CD4-positive, alpha-beta T cell (primary cell): ENCODE results near the gene KASH5. TPM values are rescaled to one million over a fixed set of nuclear protein-coding genes. Genes with fewer than 3 reads are reported as not detected.
A peak's percentile ranks its signal among the peaks of the same experiment; 100 is the strongest.

Source experiments
- ATAC-seq: fragments of 200-7000 bp; cut with Tn5 transposase; one replicate; pipeline ENCODE4 v1.10.0; 2022; ENCODE audit warnings: mild to moderate bottlenecking; ENCODE audit not compliant: poor library complexity
- CTCF ChIA-PET: fragments of 350-600 bp; sonication (Branson Sonifier 250); formaldehyde crosslinking; loops from one replicate; lab custom pipeline; 2021; ENCODE audit warnings: antibody characterized with exemption, inconsistent platforms; lab: Charles Lee
- POLR2A ChIA-PET: fragments of 350-600 bp; sonication (Branson Sonifier 250); formaldehyde crosslinking; loops from one replicate; lab custom pipeline; 2021; ENCODE audit warnings: antibody characterized with exemption, inconsistent platforms; lab: Charles Lee
- DNase-seq, 14 experiments: peaks; one replicate each; pipeline ENCODE4 v3.0.0-alpha.2; 2013 to 2020; ENCODE audit warnings: mixed read lengths in 2 of 14
- H3K27ac ChIP-seq, 2 donors: one replicate each; pipeline versions ENCODE4 v1.5.1 to v1.7.0; 2013; ENCODE audit warnings: low read length in 2 of 2, low read depth in 1 of 2, mild to moderate bottlenecking in 1 of 2
- H3K27me3 ChIP-seq, 2 experiments: 1 replicate in 1 of 2; 2 replicates in 1 of 2; pipeline versions ENCODE4 v1.6.1 to v1.7.0; 2013; ENCODE audit warnings: low read length in 2 of 2, control low read depth in 1 of 2, mild to moderate bottlenecking in 1 of 2, moderate library complexity in 1 of 2; ENCODE audit not compliant: insufficient read depth in 2 of 2, control insufficient read depth in 1 of 2
- H3K36me3 ChIP-seq: one replicate; pipeline ENCODE4 v1.6.1; 2013; ENCODE audit warnings: low read length, control low read depth; ENCODE audit not compliant: insufficient read depth
- H3K4me1 ChIP-seq: one replicate; pipeline ENCODE4 v1.6.1; 2013; ENCODE audit warnings: low read length, control low read depth; ENCODE audit not compliant: insufficient read depth
- H3K4me3 ChIP-seq: one replicate; pipeline ENCODE4 v1.5.1; 2013; ENCODE audit warnings: mild to moderate bottlenecking, low read length, moderate library complexity
- H3K9me3 ChIP-seq, 2 experiments: 1 replicate in 1 of 2; 2 replicates in 1 of 2; pipeline versions ENCODE4 v1.6.1 to v1.7.0; 2013; ENCODE audit warnings: low read length in 2 of 2, mild to moderate bottlenecking in 2 of 2, control low read depth in 1 of 2, moderate library complexity in 1 of 2; ENCODE audit not compliant: control insufficient read depth in 1 of 2, insufficient read depth in 1 of 2
- H3K27ac Mint-ChIP-seq: one replicate; pipeline ENCODE4 v1.8.0; 2020; ENCODE audit warnings: mixed read lengths
- H3K27me3 Mint-ChIP-seq: one replicate; pipeline ENCODE4 v1.8.0; 2021; ENCODE audit warnings: mixed read lengths
- H3K36me3 Mint-ChIP-seq: one replicate; pipeline ENCODE4 v1.8.0; 2021; ENCODE audit warnings: low read depth, mixed read lengths
- H3K4me1 Mint-ChIP-seq: one replicate; pipeline ENCODE4 v1.8.0; 2021; ENCODE audit warnings: low read depth, mixed read lengths
- H3K4me3 Mint-ChIP-seq: one replicate; pipeline ENCODE4 v1.8.0; 2020; ENCODE audit warnings: mild to moderate bottlenecking, mixed read lengths
- H3K9me3 Mint-ChIP-seq: one replicate; pipeline ENCODE4 v1.8.0; 2020; ENCODE audit warnings: mixed read lengths
- CTCF ChIP-seq: fragments of 200-600 bp; IDR thresholded peaks from one replicate; pipeline ENCODE4 v1.8.0; 2022; ENCODE audit warnings: antibody characterized with exemption, mild to moderate bottlenecking
- intact Hi-C, 2 experiments: fragments of 100-400 bp; cut with DNase I in 1 of 2; cut with micrococcal nuclease in 1 of 2; formaldehyde crosslinking; loops; one replicate each; pipeline versions ENCODE4 v1.15.1 to v1.9.0; 2023 to 2025; cut with DNase I, micrococcal nuclease
- total RNA-seq, 174 experiments: library from RNA in 2 of 174; stranded (reverse) in 2 of 174; gene quantifications; one replicate each; pipeline ENCODE4 v1.2.3 and lab custom pipeline; 2021 to 2026

KASH5 gene
- total RNA-seq, 2 experiments from 2014 or later: not detected

DNA sequence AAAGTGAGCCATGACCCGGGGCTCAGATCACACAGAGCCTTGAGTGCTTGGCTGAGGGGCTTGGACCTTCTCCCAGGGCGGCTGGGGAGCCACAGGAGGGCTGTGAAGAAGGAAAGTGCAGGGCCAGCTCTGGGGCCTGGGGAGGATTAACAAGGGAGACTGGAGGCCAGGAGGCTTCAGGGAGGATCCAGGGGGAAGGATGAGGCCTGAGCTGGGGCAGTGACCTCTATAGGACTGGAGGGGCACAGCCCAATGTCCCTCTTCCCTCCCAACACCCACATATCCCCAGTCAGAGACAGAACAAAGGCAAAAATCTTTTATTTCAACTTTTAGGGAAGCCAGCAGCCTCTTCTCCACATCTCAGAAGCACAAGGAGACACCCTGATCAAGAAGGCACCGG lies 57.9 kb downstream of the KASH5 start:
- Histone ChIP-seq H3K4me1 (peaks cover 63% of the 10 kb centered on the region), H3K27me3 (peaks cover 14 to 15% of the 10 kb centered on the region in 2 experiments), H3K27ac (no peak overlapping the region), H3K36me3 (peaks cover 32% of the 10 kb centered on the region), H3K4me3 (no peak overlapping the region), H3K9me3 (no peaks in the 10 kb centered on the region)
- TF ChIP-seq CTCF: no peak
- Mint-ChIP-seq H3K4me1 (peaks cover 41% of the 10 kb centered on the region), H3K27me3 (peaks cover 22% of the 10 kb centered on the region), H3K36me3 (peaks cover 53% of the 10 kb centered on the region), H3K4me3 (peak overlapping the region; percentile 25), H3K9me3 (no peaks in the 10 kb centered on the region), H3K27ac (no peak overlapping the region)
- ChIA-PET POLR2A (no interaction called here), CTCF (interaction anchor here (1.2 to 3.9 kb wide), 5 partner anchors 13 to 30 kb away, joined by 3 to 19 read pairs (median 7); partner anchors contain the start of gene FLT3LG)
- ATAC-seq (no peak), DNase-seq (no peak)
- intact Hi-C loops: loop anchor here in 1 of 2 experiments (10.0 kb wide), 1 partner anchor 451 kb away; the partner anchor contains the start of genes GYS1 and RUVBL2

DNA sequence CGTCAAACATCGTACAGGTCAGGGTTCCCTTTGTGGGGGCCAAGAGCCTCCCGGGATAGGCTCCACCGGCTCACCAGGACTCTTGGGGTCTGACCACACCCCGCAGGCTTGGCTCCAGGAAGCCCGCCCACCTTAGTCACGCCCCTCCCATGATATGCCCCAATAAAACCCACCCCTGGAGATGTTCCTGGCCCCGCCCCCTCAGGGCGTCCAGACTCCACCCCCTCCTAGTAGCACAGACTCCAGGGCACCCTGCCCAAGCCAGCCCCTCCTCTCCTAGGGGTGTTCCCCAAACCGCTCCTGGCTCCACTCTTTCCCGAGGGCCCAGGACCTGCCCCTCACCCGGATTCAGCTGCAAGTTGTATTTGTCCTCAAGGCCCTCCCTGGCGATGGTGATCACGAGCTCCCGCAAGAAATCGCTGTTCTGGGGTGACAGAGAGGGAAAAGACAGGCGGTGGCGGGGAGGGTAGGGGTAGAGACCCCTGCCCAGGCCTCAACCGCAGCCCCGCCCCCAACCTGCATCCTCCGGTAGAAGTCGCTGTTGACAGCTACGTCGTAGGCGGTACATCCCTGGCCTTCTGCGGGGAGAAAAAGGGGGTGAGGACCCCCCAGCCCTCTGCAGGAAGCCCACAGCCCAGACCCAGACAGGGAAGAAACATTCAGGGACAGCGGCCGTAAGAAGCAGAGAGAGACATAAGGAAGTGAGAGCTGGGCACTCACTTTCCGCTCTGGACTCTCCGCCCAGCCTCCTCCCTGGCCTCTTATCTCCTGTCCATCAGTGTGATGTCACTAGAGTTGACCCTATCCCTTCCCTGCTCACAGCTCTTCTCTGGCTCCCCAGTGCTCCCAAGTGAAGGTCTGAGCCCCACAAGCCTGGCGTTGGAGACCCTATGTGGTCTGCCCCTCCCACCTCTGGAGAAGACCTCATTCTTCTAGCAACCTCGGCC lies 59.7 kb downstream of the KASH5 start:
- intact Hi-C loops: loop anchor here in 1 of 2 experiments (10.0 kb wide), 1 partner anchor 453 kb away; the partner anchor contains the start of genes GYS1 and RUVBL2
- no peak overlapping the region for H3K4me3 ChIP-seq
- peaks cover 32% of the 10 kb centered on the region for H3K36me3 ChIP-seq
- H3K27ac ChIP-seq: no peak overlapping the region
- Mint-ChIP-seq H3K9me3 (no peaks in the 10 kb centered on the region), H3K4me3 (no peak overlapping the region), H3K27ac (peak overlapping the region; percentile 20), H3K36me3 (peaks cover 62% of the 10 kb centered on the region), H3K27me3 (peaks cover 8% of the 10 kb centered on the region), H3K4me1 (peaks cover 41% of the 10 kb centered on the region)
- ATAC-seq (no peak), DNase-seq (peak in 2 of 14 experiments; percentile 16 to 53)
- no peak for TF ChIP-seq CTCF
- no peaks in the 10 kb centered on the region for H3K27me3 ChIP-seq
- ChIA-PET POLR2A (no interaction called here), CTCF (interaction anchor here (0.6 to 1.4 kb wide), 3 partner anchors 22 to 56 kb away, joined by 3 read pairs; no protein-coding TSS in a partner anchor)
- no peaks in the 10 kb centered on the region for H3K9me3 ChIP-seq
- peaks cover 63% of the 10 kb centered on the region for H3K4me1 ChIP-seq

GRCh38 chr19:49448432-49448786 lies 60.4 kb downstream of the KASH5 start:
- no peak for TF ChIP-seq CTCF
- H3K4me3 ChIP-seq: no peak overlapping the region
- peaks cover 63% of the 10 kb centered on the region for H3K4me1 ChIP-seq
- no peak for ATAC-seq
- peak overlapping the region; percentile 76 for H3K4me3 Mint-ChIP-seq
- H3K27ac ChIP-seq: no peak overlapping the region
- H3K27ac Mint-ChIP-seq: peak overlapping the region; percentile 20
- H3K9me3 ChIP-seq: no peaks in the 10 kb centered on the region
- CTCF ChIA-PET: no interaction called here
- DNase-seq: no peak
- no peaks in the 10 kb centered on the region for H3K27me3 ChIP-seq
- H3K9me3 Mint-ChIP-seq: no peaks in the 10 kb centered on the region
- intact Hi-C loops: loop anchor here in 1 of 2 experiments (10.0 kb wide), 1 partner anchor 454 kb away; the partner anchor contains the start of genes GYS1 and RUVBL2
- POLR2A ChIA-PET: interaction anchor here (0.7 kb wide), 1 partner anchor 28 kb away, joined by 3 read pairs; no protein-coding TSS in a partner anchor
- peaks cover 32% of the 10 kb centered on the region for H3K36me3 ChIP-seq
- peaks cover 4% of the 10 kb centered on the region for H3K27me3 Mint-ChIP-seq
- H3K4me1 Mint-ChIP-seq: peaks cover 45% of the 10 kb centered on the region
- H3K36me3 Mint-ChIP-seq: peaks cover 66% of the 10 kb centered on the region
